GM21786 (cell line): ENCODE data around the gene RHEX.
"Not testable (repeated sequence)": the region's sequence is repeated elsewhere in the genome, so short reads cannot be mapped to it uniquely, and the experiment has no call there.

ENCODE experiments used
- ATAC-seq: cut with Tn5 transposase; IDR thresholded peaks from one replicate; pipeline ENCODE4 v1.9.1; 2021; ENCODE audit not compliant: unreplicated experiment

The RHEX gene, protein sequence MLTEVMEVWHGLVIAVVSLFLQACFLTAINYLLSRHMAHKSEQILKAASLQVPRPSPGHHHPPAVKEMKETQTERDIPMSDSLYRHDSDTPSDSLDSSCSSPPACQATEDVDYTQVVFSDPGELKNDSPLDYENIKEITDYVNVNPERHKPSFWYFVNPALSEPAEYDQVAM

DNA sequence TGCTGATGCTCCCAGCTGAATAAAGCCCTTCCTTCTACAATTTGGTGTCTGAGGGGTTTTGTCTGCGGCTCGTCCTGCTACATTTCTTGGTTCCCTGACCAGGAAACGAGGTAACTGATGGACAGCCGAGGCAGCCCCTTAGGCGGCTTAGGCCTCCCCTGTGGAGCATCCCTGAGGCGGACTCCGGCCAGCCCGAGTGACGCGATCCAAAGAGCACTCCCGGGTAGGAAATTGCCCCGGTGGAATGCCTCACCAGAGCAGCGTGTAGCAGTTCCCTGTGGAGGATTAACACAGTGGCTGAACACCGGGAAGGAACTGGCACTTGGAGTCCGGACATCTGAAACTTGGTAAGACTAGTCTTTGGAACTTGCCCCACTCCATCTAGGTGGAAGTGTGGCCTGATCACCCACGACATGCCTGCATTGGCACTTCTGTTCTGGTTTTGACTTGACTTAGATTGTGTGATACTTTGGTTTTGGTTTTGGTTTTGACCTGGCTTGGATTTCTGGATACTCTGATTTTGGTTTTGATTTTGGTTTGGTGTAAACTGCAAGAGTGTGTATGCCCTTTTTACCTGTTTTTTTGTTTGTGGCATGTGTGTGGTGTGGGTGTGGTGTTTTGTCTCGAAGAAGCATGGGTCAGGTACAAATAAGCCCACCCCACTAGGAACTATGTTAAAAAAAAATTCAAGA, at the start of gene RHEX:
Gene RHEX, plus strand, starts transcription at position 255 of the 692 bp plus-strand sequence. CDS start 44,656 bp downstream, outside the sequence.
- not testable (repeated sequence) for ATAC-seq

DNA sequence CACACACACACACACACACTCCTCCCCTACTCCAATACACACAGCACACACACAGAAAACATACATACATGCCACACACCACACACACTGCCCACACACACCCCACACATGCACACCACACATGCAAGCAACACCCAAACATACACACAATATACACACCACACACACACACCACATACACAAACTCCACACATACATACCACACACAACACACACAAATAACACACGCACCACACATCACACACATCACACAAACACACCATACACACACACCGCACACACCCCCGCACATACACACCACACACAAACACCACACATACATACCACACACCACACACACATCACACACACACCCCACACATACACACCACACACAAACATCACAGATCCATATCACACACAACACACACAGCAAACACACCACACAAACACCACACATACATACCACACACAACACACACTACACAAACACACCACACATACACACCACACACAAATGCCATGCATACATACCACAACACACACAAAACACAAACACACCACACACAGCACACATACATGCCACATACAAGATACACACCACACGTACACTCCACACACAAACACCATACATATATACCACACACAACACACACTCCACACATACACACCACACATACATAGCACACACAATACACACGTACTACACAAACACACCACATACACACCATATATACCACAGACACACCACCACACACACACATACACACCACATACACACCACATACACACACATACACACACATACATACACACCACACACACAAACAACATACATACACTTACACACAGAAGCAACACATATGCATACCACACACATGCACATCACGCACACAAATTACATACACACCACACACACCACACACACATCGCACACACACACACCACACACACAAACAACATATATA, 48.8 kb upstream of the RHEX start:
- ATAC-seq: no peak

DNA sequence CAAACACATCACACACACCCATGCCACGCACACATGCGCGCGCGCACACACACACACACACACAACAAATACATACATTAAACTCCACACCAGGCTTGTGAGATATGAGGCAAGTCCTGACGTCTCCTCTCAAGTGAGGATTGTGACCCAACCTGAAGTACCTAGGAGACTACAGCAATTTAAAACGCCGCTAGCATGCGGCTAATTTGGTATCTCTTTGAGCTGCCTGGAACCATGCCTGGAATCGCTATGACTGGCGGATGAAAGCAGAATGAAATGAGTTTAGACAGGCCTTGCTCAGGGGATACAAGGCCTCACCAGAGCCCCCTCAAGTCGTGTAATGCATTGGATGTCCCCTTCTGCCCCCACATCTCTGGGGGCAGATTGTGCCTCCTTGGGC, 48.1 kb upstream of the RHEX start:
- no peak for ATAC-seq

DNA sequence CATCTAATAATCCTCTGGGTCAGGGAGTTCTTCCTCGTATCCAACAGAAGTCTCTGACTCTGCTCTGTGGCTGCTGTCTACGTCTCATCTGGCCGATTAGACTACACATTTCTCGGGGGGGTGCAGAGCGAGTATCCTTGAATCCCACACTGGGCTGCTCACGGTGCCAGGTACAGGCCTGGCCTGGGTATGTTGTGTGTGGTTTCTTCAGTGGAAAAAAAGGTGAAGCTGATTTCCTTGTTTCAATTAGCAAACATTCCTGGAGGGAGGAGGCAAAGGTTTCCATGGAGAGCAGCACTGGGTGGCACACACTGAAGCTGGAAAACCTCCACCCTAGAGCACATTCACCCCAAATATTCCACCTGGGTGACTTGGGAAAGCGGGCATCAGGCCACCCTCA, 47.7 kb upstream of the RHEX start:
- no peak for ATAC-seq

DNA sequence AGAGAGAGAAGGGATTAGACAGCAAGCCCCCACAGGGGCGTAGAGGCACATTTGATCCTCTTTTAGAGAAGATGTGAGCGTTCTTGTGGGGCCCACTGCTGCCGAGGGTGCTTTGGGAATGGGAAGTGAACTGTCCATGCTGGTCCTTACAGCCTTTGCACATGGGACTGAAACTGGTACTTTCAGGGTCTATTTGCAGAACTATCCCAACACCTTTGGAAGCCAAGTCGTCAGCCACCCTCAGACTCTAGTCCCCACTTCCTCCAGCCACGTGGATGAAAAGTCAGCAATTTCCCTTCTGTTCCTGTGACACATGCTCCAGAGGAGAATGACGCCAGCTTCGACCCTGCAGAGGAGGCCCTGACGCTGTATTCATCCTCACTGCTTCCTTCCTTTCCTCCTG, 47.2 kb upstream of the RHEX start:
- no peak for ATAC-seq

DNA sequence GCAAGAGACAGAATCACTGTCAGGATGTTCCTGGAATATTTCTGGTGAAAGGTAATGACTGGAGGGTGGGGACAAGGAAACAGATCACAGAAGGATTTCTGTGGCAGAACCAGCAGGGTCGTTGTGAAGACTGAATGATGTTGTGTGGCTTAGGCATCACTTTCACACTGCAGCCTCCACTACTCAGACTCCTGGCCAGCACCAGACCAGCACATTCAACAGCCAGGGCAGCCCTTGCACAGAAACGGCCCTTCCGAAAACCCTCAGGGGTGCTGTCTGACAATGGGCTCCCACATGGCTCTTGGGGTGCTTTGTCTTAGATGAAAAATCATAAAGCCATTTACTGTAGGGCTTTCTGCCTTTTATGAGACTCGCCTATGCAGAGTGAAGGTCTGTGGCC, 46.0 kb upstream of the RHEX start:
- no peak for ATAC-seq

DNA sequence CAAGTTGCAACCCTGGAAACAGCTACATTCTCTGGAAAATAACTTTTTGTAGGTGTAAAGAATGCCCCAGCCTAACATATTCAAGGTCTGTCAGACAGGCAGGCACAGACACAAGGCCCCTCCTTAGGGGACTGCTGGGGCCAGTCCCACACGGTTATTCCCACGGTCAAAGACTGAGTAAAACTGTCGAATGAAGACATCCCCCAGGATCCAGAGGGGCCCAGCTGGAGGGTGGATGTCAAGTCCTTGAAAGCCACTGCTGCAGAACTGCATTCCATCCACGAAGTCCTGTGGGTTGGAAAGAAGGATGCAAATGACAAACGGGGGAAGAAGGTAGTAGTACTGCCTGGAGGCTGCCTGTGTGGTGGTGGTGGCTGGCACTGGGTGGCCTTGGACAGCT, 42.9 kb upstream of the RHEX start:
- no peak for ATAC-seq

DNA sequence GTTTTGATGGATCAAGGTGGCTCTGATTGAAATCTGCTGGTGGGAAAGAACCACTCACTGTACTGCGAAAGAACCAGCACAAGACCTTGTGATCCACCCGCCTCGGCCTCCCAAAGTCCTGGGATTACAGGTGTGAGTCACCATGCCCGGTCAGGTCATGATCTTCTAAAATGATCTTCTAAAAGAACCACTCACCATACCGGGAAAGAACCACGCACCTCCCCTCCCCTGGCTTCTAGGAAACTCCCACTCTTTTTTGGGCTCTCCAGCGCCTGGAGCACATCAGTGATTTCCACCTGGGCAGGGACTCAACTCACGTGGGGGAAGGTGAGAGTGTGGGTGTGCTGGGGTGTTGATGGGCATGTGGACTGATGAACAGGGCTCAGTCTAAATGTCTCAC, 41.9 kb upstream of the RHEX start:
- ATAC-seq: no peak

DNA sequence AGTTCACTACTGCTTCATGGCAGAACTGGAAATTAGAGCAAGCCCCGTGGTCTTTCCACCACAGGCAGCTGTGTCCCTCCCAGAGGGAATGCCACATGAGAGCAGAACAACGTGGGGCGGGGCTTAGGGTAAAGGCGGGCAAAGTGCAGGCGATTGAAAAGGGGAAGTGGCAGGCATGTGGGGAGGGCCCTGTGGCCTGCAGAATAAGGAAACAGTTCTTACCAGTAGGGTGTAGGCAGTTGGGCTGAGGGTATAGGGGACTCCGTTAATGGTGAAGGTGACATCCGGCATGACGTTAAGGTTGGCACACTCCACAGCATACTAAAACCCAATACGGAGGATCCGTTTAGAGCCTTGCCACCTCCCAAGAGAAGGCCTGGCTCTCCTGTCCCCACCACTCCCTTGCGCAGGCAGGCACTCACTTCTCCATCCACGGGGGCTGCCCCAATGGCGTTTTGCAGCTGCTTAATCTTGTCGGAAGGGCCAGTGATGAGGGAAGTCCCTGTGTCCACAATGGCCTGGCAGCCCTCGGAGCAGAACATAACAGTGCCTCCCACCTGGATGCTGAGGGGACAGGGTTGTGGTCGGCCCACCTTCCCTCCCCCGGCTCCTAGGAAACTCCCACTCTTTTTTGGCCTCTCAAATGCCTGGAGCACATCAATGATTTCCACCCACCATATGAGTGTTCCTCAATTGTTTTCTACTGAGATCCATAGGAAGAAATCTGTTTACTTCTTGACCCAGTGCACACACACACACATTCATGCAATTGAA, 40.7 kb upstream of the RHEX start:
- ATAC-seq: peak; percentile 98

DNA sequence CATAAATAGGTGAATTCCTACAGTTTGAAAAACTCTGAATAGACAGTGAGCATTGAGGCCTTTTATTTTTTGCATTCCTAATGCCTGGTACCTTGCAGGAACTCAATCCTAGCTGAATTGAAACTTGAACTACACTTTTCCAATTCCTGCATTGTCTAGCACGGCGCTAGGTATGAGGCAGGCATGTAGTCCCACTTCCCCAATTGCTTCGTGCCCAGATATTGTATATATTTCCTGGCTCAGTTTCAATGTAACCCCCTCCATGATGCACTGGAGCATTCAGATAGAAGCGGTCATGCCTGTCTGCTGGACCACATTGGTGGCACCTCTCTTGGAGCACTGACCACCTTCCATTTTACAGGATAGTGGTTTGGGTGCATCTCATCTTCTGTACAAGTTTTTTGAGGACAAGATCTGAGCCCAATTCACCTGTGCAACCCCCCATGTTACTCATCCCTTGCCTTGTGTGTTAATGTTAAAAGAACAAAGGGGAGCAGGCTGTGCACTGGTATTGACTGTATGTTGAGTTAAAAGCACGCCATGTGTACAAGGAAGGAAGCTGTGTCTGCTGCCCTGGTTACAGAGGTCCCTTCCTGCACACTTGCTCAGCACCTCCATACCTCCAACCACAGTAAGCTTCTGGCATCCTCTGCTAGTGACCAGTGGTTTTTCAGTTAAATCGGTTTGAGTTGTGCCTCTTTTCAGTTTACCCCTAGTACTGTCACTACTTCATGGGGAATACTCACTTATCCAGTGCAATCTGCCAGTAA, 39.8 kb upstream of the RHEX start:
- ATAC-seq: no peak

DNA sequence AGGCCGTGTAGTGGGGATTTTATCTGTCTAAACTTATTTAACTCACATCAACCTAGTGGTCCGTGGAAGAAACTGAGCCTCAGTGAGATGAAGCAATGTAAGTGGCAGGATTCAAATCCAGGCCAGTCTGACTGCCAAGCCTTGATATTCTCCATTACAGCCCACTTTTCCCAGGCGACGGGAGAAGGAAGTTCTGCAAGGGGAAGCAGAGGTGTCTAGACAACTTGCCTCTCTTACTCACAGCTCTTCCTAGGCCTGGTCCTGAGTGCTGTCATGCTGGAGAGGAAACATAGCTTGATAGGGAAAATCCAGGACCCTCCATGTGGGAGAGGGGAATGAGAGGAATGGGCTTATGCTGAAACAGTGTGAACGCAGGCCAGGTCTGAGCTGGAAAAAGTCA, 38.4 kb upstream of the RHEX start:
- no peak for ATAC-seq

DNA sequence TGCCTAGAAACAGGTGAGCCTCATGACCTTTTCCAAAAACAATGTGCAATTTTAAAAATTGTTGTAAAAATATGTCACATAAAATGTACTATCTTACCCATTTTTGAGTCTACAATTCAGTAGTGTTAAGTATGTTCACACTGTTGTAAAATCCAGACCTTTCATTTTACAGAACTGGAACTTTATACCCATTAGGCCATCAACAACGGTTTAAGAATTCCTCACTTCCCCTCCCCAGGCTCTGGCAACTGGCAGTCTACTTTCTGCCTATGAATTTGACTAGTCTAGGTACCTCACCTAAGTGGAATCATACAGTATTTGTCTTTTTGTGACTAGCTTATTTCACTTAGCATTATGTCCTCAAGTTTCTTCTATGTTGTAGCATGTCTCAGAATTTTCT, 37.9 kb upstream of the RHEX start:
- ATAC-seq: no peak

DNA sequence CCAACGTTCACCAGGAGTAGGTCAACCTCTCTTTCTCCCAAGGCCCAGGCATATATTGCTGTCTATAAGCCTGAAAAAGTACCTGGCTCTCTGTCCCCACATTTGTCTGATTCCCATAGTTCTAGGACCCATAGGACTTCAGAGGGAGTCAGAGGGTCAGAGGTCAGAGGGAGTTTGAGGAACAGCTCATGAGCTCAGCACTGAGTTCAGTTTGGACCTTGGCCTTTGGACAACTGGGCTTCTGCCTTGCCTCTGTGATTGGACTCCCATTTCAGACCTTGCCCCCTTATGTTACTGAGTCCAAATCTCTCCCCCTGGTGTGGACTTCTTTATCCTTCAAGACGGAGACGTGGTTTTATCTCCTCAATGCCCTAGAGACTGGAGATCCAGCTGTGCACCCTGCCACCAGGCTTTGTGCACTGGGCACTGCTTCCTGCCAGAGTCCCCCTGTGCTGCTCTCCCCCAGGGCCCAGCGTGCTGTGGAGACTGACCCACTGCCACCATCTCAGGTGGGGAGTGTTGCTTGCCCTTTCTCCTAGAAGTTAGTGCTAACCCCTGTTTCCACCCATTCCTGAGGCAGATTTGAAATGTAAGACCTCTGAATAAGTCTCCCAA, 32.5 kb upstream of the RHEX start:
- ATAC-seq: no peak

DNA sequence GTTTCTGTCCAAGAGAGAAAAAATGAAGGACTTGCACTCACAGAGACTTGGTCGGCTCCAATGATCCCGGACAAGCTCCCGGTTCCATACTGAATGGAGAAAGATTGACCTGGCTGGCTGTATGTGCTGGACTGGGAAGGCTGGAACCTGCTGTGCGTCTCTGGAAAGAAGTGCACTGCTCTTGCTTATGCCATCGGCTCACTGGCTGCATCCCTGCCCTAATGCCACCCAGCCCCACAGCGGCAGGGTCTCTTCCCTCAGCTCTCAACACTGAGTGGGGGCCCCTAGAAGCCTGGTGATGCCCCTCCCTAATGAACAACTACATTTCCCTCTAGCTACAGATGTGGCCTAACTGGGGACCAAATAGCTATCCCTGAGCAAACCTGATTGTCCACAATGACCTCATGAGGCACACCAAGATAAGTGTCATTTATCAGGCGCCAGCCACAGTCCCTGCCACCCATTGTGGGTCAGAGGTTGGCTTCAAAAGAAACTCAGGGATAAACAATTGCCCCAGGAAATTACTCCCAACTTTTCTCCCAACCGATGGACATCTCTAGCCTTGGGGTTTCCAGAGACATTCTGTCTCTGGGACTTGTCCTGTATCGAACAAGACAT, 31.9 kb upstream of the RHEX start:
- no peak for ATAC-seq

DNA sequence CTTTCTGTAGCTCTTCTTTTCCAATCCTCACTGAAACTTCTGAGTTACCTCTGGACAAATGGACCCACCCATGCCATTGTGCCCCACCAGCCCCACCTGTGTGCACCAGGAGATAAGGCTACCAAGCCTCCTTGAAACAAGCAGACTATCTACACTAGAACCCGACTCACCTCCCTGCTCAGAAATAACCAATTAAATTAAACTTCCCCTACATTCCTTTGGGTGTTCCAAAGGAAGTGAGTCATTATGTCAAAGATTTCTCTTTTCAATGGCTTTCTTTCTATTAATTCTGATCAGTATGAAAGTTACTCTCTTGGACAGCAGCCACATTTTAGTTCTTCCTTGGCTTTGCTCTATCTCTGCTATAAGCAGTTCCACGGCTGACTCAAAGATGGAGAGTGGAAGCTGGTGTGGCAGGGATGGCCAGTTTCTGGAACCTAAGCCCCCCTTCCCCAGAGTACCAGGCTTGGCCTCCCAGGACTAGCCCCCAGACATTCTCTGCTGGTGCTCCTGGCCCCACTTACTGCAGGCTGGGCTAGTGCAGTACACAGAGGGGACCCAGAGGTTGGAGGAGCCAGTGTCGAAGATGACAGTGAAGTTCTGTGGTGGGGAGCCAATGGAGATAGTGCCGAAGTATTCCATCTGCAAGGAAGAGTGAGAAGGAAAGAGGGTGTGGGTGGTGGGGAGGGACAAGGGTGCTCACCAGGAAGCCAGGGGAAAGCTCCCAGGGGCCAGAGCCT, 31.2 kb upstream of the RHEX start:
- no peak for ATAC-seq

DNA sequence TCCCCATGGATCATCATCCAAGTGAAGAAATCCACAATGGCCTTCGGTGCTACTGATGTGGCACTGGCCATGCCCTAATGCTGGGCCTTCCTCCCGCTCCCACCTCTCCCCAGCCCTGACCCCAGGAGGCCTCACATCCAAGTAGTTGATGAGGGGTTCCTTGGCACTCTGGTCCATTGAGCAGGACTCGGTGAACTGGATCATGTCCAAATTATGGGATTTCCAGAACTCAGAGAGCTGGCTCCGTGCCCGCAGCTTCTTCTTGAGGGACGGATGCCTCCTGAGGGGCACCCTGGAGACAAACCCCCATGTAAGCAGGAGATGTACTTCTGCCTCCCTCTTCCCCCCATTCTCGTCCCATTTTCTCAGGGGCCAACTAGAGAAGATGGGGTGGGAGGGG, 30.2 kb upstream of the RHEX start:
- ATAC-seq: no peak

DNA sequence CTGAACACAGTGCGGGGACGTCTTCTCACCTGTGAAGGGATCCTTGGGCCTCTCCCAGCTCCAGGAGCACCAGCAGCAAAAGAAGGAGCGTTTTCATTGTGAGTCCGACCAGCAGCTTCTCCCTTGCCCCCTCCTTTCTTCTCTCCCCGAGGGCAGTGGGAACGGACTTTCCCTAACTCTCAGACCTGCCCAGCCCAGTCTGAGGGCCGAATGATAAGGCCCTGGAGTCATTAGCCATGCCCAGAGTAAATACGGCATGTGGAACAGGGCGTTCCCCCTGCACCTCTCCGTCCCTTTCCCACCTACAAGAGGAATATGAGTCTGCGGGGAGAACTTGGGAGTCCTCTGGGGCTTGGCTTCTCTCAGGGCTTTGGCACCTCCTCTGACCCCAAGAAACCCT, 29.3 kb upstream of the RHEX start, which contains the start of gene CTSE:
Gene CTSE, minus strand, starts transcription at position 201 of the 400 bp plus-strand sequence. Its CDS starts 104 bp downstream, at position 97.
- no peak for ATAC-seq

DNA sequence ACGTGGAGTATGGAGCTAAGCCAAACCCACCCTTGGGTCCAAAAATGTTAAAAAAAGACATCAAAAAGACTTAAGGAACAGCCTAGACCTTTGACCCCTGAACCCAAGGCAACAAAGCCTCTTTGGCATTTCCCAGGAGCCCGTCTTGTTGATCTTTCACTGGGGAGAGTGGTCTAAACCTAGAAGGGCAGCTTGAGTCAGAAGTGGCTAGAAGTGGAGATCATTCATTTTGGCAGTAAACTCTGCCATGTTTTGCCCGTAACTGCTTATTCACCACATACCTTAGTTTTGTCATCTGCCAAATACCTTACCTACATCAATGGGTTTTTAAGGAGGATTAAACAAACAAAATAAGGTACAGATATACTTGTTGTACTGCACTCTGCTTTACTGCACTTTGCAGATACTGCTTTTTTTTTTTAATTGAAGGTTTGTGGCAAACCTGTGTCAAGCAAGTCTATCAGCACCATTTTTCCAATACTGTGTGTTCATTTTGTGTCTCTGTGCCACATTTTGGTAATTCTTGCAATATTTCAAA, 27.6 kb upstream of the RHEX start:
- no peak for ATAC-seq
